Stimulated activated naive CD8-positive, alpha-beta T cell treated with anti-CD3 and anti-CD28 coated beads, Interleukin-15, amount 100 ng/mL, for 72 hours (primary cell): ENCODE results near the gene RGS7.
A peak's percentile ranks its signal among the peaks of the same experiment; 100 is the strongest.
"Not testable (repeated sequence)": the region's sequence is repeated elsewhere in the genome, so short reads cannot be mapped to it uniquely, and the experiment has no call there.

Experiments
- ATAC-seq: fragments of 150-1000 bp; cut with Tn5 transposase; 2 replicates; pipeline ENCODE4 v1.10.0; 2021; ENCODE audit warnings: mild to moderate bottlenecking, moderate library complexity
- DNase-seq, 2 donors: peaks; one replicate each; pipeline ENCODE4 v3.0.0; 2021 to 2022
- H3K27ac Mint-ChIP-seq, 2 donors: one replicate each; pipeline ENCODE4 v1.8.0; 2022; ENCODE audit warnings: mild to moderate bottlenecking in 2 of 2, mixed read lengths in 2 of 2, moderate library complexity in 2 of 2
- H3K27me3 Mint-ChIP-seq: one replicate; pipeline ENCODE4 v1.8.0; 2022; ENCODE audit warnings: mixed read lengths
- H3K4me1 Mint-ChIP-seq: one replicate; pipeline ENCODE4 v1.8.0; 2022; ENCODE audit warnings: mild to moderate bottlenecking, mixed read lengths
- H3K4me3 Mint-ChIP-seq, 2 donors: one replicate each; pipeline ENCODE4 v1.8.0; 2022; ENCODE audit warnings: mild to moderate bottlenecking in 2 of 2, mixed read lengths in 2 of 2, moderate library complexity in 1 of 2
- H3K9me3 Mint-ChIP-seq, 2 donors: one replicate each; pipeline ENCODE4 v1.8.0; 2022; ENCODE audit warnings: mixed read lengths in 2 of 2

The RGS7 gene

GRCh38 chr1:240912821-240913220, 444.2 kb downstream of the RGS7 start:
- Mint-ChIP-seq H3K4me3 (no peak overlapping the region), H3K27ac (no peak overlapping the region), H3K9me3 (no peaks in the 10 kb centered on the region), H3K27me3 (no peaks in the 10 kb centered on the region), H3K4me1 (no peaks in the 10 kb centered on the region)
- DNase-seq (no peak), ATAC-seq (no peak)

- Mint-ChIP-seq H3K9me3 (no peaks in the 10 kb centered on the region), H3K27me3 (no peaks in the 10 kb centered on the region), H3K4me1 (no peaks in the 10 kb centered on the region), H3K27ac (no peak overlapping the region), H3K4me3 (no peak overlapping the region)
- ATAC-seq (no peak), DNase-seq (no peak)
Observed at GRCh38 chr1:240909701-240910457, 447.1 kb downstream of the RGS7 start.

- peaks cover 5 to 6% of the 10 kb centered on the region in 2 donors for H3K9me3 Mint-ChIP-seq
Observed at GRCh38 chr1:240906477-240906876, 450.5 kb downstream of the RGS7 start.

GRCh38 chr1:240905225-240905765, 451.7 kb downstream of the RGS7 start:
- DNase-seq, result no peak
- no peak overlapping the region for H3K27ac Mint-ChIP-seq

More at GRCh38 chr1:240906477-240906876, 450.5 kb downstream of the RGS7 start:
- Mint-ChIP-seq H3K27me3 (no peaks in the 10 kb centered on the region), H3K4me1 (no peaks in the 10 kb centered on the region), H3K27ac (no peak overlapping the region), H3K4me3 (no peak overlapping the region)
- ATAC-seq (no peak), DNase-seq (no peak)

GRCh38 chr1:240895424-240895823, 461.6 kb downstream of the RGS7 start:
- H3K4me1 Mint-ChIP-seq, H3K27ac Mint-ChIP-seq, H3K27me3 Mint-ChIP-seq, H3K4me3 Mint-ChIP-seq, DNase-seq, ATAC-seq: not testable (repeated sequence)
- H3K9me3 Mint-ChIP-seq, result peaks cover 15 to 28% of the 10 kb centered on the region in 2 donors

More at GRCh38 chr1:240905225-240905765, 451.7 kb downstream of the RGS7 start:
- Mint-ChIP-seq H3K9me3 (peaks cover 7 to 8% of the 10 kb centered on the region in 2 donors), H3K4me3 (no peak overlapping the region), H3K4me1 (no peaks in the 10 kb centered on the region), H3K27me3 (no peaks in the 10 kb centered on the region)
- ATAC-seq, result no peak

GRCh38 chr1:240888787-240889048, 468.3 kb downstream of the RGS7 start:
- no peak overlapping the region for H3K4me3 Mint-ChIP-seq
- no peaks in the 10 kb centered on the region for H3K27me3 Mint-ChIP-seq
- DNase-seq, result no peak
- peaks cover 0 to 8% of the 10 kb centered on the region in 2 donors for H3K9me3 Mint-ChIP-seq
- no peak overlapping the region for H3K27ac Mint-ChIP-seq
- ATAC-seq, result no peak
- H3K4me1 Mint-ChIP-seq, result no peaks in the 10 kb centered on the region

- Mint-ChIP-seq H3K27me3 (no peaks in the 10 kb centered on the region), H3K9me3 (peaks cover 0 to 8% of the 10 kb centered on the region in 2 donors), H3K4me3 (no peak overlapping the region), H3K4me1 (no peaks in the 10 kb centered on the region), H3K27ac (no peak overlapping the region)
- peak; percentile 19 to 21 for DNase-seq
- no peak for ATAC-seq
Observed at GRCh38 chr1:240888039-240888786, 468.8 kb downstream of the RGS7 start.

- no peak for DNase-seq
- Mint-ChIP-seq H3K9me3 (no peaks in the 10 kb centered on the region), H3K4me3 (no peak overlapping the region), H3K27ac (no peak overlapping the region), H3K27me3 (no peaks in the 10 kb centered on the region), H3K4me1 (no peaks in the 10 kb centered on the region)
- ATAC-seq, result no peak
Observed at GRCh38 chr1:240883490-240883889, 473.5 kb downstream of the RGS7 start.

GRCh38 chr1:240882656-240883308, 474.2 kb downstream of the RGS7 start:
- not testable (repeated sequence) for H3K4me3 Mint-ChIP-seq, H3K4me1 Mint-ChIP-seq, ATAC-seq, DNase-seq, H3K27ac Mint-ChIP-seq, H3K9me3 Mint-ChIP-seq, H3K27me3 Mint-ChIP-seq

- ATAC-seq (no peak), DNase-seq (no peak)
- Mint-ChIP-seq H3K27me3 (no peaks in the 10 kb centered on the region), H3K4me1 (no peaks in the 10 kb centered on the region), H3K4me3 (no peak overlapping the region), H3K27ac (no peak overlapping the region), H3K9me3 (peaks cover 9 to 10% of the 10 kb centered on the region in 2 donors)
Observed at GRCh38 chr1:240878631-240879030, 478.4 kb downstream of the RGS7 start.

GRCh38 chr1:240877605-240878004, 479.4 kb downstream of the RGS7 start:
- H3K9me3 Mint-ChIP-seq, result peaks cover 9 to 10% of the 10 kb centered on the region in 2 donors
- H3K4me1 Mint-ChIP-seq, result no peaks in the 10 kb centered on the region
- no peak for DNase-seq
- no peaks in the 10 kb centered on the region for H3K27me3 Mint-ChIP-seq
- no peak for ATAC-seq
- no peak overlapping the region for H3K4me3 Mint-ChIP-seq
- no peak overlapping the region for H3K27ac Mint-ChIP-seq

GRCh38 chr1:240876071-240876470, 480.9 kb downstream of the RGS7 start:
- peaks cover 9 to 10% of the 10 kb centered on the region in 2 donors for H3K9me3 Mint-ChIP-seq
- H3K27me3 Mint-ChIP-seq, result no peaks in the 10 kb centered on the region
- no peak for DNase-seq
- H3K4me3 Mint-ChIP-seq, result no peak overlapping the region
- ATAC-seq, result no peak
- no peaks in the 10 kb centered on the region for H3K4me1 Mint-ChIP-seq
- H3K27ac Mint-ChIP-seq, result no peak overlapping the region

- H3K9me3 Mint-ChIP-seq, result no peaks in the 10 kb centered on the region
Observed at GRCh38 chr1:240869071-240869470, 487.9 kb downstream of the RGS7 start.

GRCh38 chr1:240866724-240867123, 490.3 kb downstream of the RGS7 start:
- Mint-ChIP-seq H3K9me3 (no peaks in the 10 kb centered on the region), H3K27me3 (no peaks in the 10 kb centered on the region), H3K4me3 (no peak overlapping the region), H3K4me1 (no peaks in the 10 kb centered on the region), H3K27ac (no peak overlapping the region)
- ATAC-seq (no peak), DNase-seq (no peak)

More at GRCh38 chr1:240869071-240869470, 487.9 kb downstream of the RGS7 start:
- no peaks in the 10 kb centered on the region for H3K27me3 Mint-ChIP-seq
- ATAC-seq (no peak), DNase-seq (no peak)
- no peaks in the 10 kb centered on the region for H3K4me1 Mint-ChIP-seq
- H3K4me3 Mint-ChIP-seq, result no peak overlapping the region
- no peak overlapping the region for H3K27ac Mint-ChIP-seq

- H3K27me3 Mint-ChIP-seq, result no peaks in the 10 kb centered on the region
- DNase-seq, result no peak
- H3K4me1 Mint-ChIP-seq, result no peaks in the 10 kb centered on the region
- no peak overlapping the region for H3K27ac Mint-ChIP-seq
- no peak for ATAC-seq
- no peaks in the 10 kb centered on the region for H3K9me3 Mint-ChIP-seq
- no peak overlapping the region for H3K4me3 Mint-ChIP-seq
Observed at GRCh38 chr1:240860023-240860422, 497.0 kb downstream of the RGS7 start.

GRCh38 chr1:240854367-240854766, 502.6 kb downstream of the RGS7 start:
- H3K4me3 Mint-ChIP-seq, result no peak overlapping the region
- H3K27ac Mint-ChIP-seq, result no peak overlapping the region
- no peaks in the 10 kb centered on the region for H3K27me3 Mint-ChIP-seq
- DNase-seq (no peak), ATAC-seq (no peak)
- peaks cover 6 to 21% of the 10 kb centered on the region in 2 donors for H3K9me3 Mint-ChIP-seq
- H3K4me1 Mint-ChIP-seq, result no peaks in the 10 kb centered on the region
